PFSK-1 (cell line): ENCODE data around the gene GSAP.

Source experiments
- FOXP2 ChIP-seq: optimal IDR thresholded peaks from 2 replicates; pipeline ENCODE3; 2011; ENCODE audit warnings: borderline replicate concordance, control low read depth, inconsistent platforms; ENCODE audit not compliant: insufficient read depth; ENCODE audit errors: extremely low read length, extremely low read depth
- POLR2AphosphoS5 ChIP-seq: IDR thresholded peaks from 2 replicates; pipeline ENCODE4 v1.6.1; 2012; ENCODE audit warnings: low read depth, mild to moderate bottlenecking, control low read depth, low read length, moderate library complexity
- REST ChIP-seq, 2 experiments: IDR thresholded peaks; 2 replicates each; pipeline versions ENCODE4 v1.6.1 to v1.8.0; 2011 to 2012; ENCODE audit warnings: low read depth in 2 of 2, low read length in 2 of 2, control low read depth in 1 of 2, inconsistent platforms in 1 of 2, mild to moderate bottlenecking in 1 of 2, moderate library complexity in 1 of 2; ENCODE audit not compliant: insufficient read depth in 1 of 2
- SIN3A ChIP-seq: IDR thresholded peaks from 2 replicates; pipeline ENCODE4 v1.6.1; 2012; ENCODE audit warnings: mild to moderate bottlenecking, low read length, moderate library complexity, borderline replicate concordance; ENCODE audit not compliant: insufficient read depth
- TAF1 ChIP-seq: IDR thresholded peaks from 2 replicates; pipeline ENCODE4 v1.6.1; 2012; ENCODE audit warnings: low read length, control low read depth, borderline replicate concordance; ENCODE audit not compliant: insufficient read depth

GSAP gene

GRCh38 chr7:77326131-77326530 is 90.0 kb downstream of the GSAP start:
- TF ChIP-seq REST (IDR thresholded peaks at IDR 0.05; ENCODE audit: insufficient read depth in 1 of 2, low read depth in 2 of 2, low read length in 2 of 2) (no peak), POLR2AphosphoS5 (no peak), SIN3A (no peak), FOXP2 (no peak), TAF1 (no peak)

GRCh38 chr7:77321300-77321699 is 94.8 kb downstream of the GSAP start:
- TF ChIP-seq TAF1 = no peak
- no peak for TF ChIP-seq FOXP2
- no peak for TF ChIP-seq SIN3A
- TF ChIP-seq REST (IDR thresholded peaks at IDR 0.05; ENCODE audit: insufficient read depth in 1 of 2, low read depth in 2 of 2, low read length in 2 of 2) = no peak
- no peak for TF ChIP-seq POLR2AphosphoS5

- no peak for TF ChIP-seq TAF1
- no peak for TF ChIP-seq REST (IDR thresholded peaks at IDR 0.05; ENCODE audit: insufficient read depth in 1 of 2, low read depth in 2 of 2, low read length in 2 of 2)
These were observed 95.4 kb downstream of the GSAP start for GRCh38 chr7:77320714-77321113.

- no peak for TF ChIP-seq POLR2AphosphoS5
- no peak for TF ChIP-seq TAF1
- no peak for TF ChIP-seq SIN3A
- no peak for TF ChIP-seq FOXP2
- no peak for TF ChIP-seq REST (IDR thresholded peaks at IDR 0.05; ENCODE audit: insufficient read depth in 1 of 2, low read depth in 2 of 2, low read length in 2 of 2)
These were observed 96.0 kb downstream of the GSAP start for GRCh38 chr7:77320137-77320536.

- TF ChIP-seq REST (IDR thresholded peaks at IDR 0.05; ENCODE audit: insufficient read depth in 1 of 2, low read depth in 2 of 2, low read length in 2 of 2) = no peak
- TF ChIP-seq TAF1 = no peak
- no peak for TF ChIP-seq FOXP2
- no peak for TF ChIP-seq POLR2AphosphoS5
- TF ChIP-seq SIN3A = no peak
These were observed 98.1 kb downstream of the GSAP start for GRCh38 chr7:77318019-77318418.
